KOPT-K1 (cell line): ENCODE measurements around the gene ZDHHC16.
A peak's percentile ranks its signal among the peaks of the same experiment; 100 is the strongest.

Source experiments
- H3K27ac ChIP-seq: fragments of 200-600 bp; sonication (generic); 2 replicates; pipeline ENCODE4 v1.5.1; 2016; ENCODE audit warnings: antibody characterized with exemption, mild to moderate bottlenecking, low read depth, low read length; ENCODE audit not compliant: poor library complexity, severe bottlenecking
- H3K36me3 ChIP-seq: fragments of 200-600 bp; sonication (generic); 2 replicates; pipeline ENCODE4 v1.5.1; 2017; ENCODE audit warnings: antibody characterized with exemption, mild to moderate bottlenecking, low read length, moderate library complexity; ENCODE audit not compliant: insufficient read depth
- H3K9me3 ChIP-seq: fragments of 200-600 bp; sonication (generic); 2 replicates; pipeline ENCODE4 v1.5.1; 2017; ENCODE audit warnings: antibody characterized with exemption, low read length, mild to moderate bottlenecking; ENCODE audit not compliant: insufficient read depth, poor library complexity, severe bottlenecking

The ZDHHC16 gene

DNA sequence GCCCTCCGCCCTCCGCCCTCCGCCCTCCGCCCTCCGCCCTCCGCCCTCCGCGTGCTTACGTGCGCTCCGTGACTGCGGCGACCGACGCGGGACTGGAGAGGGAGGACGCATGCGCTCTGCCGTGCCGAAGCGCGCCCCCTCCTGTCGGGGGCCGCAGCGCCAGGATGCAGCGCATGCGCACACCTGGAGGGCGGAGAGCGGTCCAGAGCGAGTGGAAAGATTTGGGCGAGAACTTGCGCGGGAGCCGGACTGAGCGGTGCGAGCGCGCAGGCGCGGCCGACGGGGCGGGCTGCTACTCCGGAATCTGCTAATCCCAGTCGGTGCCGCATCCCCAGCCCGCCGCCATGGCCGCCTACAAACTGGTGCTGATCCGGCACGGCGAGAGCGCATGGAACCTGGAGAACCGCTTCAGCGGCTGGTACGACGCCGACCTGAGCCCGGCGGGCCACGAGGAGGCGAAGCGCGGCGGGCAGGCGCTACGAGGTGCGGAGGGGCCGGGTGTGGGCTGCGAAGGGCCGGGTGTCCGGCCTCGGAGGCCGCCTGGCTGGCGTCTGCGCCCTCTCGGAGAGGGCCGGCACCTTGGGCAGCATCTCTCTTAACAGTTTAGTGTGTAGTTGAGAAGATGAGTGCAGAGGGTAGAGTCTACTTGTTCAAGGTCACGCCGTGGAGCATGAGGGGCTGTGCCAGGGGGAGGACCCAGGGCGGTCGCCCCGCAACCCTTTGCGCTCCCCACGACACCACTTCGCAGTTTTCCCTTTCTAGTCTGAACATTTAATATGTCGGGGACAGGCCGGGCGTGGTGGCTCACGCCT lies 19.8 kb upstream of the ZDHHC16 start, which contains the start of gene PGAM1:
Gene PGAM1 (plus strand): TSS at position 228 of the 812 bp plus-strand sequence. CDS start 117 bp downstream, at position 345.
- peaks cover 39% of the 10 kb centered on the region for H3K36me3 ChIP-seq
- no peaks in the 10 kb centered on the region for H3K9me3 ChIP-seq
- H3K27ac ChIP-seq: peak within 1 kb of the TSS; percentile 80

GRCh38 chr10:97426776-97427570 lies 19.0 kb upstream of the ZDHHC16 start:
- Histone ChIP-seq H3K36me3 (peaks cover 47% of the 10 kb centered on the region), H3K9me3 (no peaks in the 10 kb centered on the region), H3K27ac (peak overlapping the region; percentile 80)

GRCh38 chr10:97427571-97428179 lies 18.3 kb upstream of the ZDHHC16 start:
- peaks cover 51% of the 10 kb centered on the region for H3K36me3 ChIP-seq
- peak overlapping the region; percentile 80 for H3K27ac ChIP-seq
- no peaks in the 10 kb centered on the region for H3K9me3 ChIP-seq

DNA sequence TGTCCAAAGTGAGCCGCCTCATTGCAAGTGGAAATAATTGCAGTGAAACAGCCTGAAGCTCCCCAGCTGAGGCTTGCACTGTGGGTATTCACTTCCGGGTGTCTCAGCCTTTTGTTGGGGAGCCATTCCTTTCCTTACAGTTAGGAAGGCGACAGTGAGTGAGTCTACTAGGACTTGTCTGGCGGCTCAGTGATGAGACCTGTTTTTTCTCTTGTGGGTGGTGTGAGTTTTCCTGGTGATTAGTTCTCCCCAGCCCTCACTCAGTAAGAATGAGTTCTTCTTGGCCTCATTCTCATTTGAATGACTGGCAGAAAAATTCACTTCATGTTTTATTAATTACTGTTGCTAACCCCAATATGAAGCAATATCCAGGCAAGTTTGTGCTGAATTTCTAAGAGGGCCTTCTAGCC lies 17.4 kb upstream of the ZDHHC16 start:
- H3K36me3 ChIP-seq: peaks cover 56% of the 10 kb centered on the region
- H3K27ac ChIP-seq: peak overlapping the region; percentile 80

GRCh38 chr10:97434055-97434454 lies 11.9 kb upstream of the ZDHHC16 start:
- Histone ChIP-seq H3K36me3 (peaks cover 93% of the 10 kb centered on the region), H3K27ac (no peak overlapping the region), H3K9me3 (no peaks in the 10 kb centered on the region)

More for the DNA sequence above, 17.4 kb upstream of the ZDHHC16 start:
- no peaks in the 10 kb centered on the region for H3K9me3 ChIP-seq

DNA sequence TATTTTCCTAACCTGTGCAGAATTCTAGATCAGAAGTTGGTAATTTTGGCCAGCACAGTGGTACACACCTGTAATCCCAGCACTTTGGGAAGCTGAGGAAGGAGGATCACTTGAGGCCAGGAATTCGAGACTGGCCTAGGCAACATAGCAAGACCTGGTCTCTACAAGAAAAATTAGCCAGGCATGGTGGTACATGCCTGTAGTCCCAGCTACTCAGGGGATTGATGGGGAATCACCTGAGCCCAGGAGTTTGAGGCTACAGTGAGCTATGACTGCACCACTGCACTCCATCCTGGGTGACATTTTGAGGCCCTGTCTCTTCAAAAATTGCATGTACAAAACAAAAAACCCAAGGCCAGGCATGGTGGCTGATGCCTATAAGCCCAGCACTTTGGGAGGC lies 11.4 kb upstream of the ZDHHC16 start:
- H3K27ac ChIP-seq: no peak overlapping the region
- peaks cover 93% of the 10 kb centered on the region for H3K36me3 ChIP-seq

DNA sequence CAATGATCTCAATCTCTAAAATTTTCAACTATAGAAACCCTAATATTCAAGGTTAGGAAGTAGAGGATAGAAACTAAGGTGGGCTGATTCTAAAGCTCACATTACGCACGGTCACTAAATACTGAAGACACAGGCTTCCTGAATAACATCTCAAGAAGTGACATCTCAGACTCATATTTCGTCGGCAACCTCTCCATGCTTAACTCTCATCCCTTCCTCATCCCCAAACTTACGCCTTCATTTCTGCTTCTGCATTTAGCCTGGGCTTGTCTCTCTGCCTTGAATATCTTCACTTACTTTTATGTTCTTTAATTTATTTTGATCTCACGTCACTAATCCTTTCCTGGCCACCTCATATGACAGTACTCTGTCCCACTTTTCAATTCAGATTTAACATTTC lies 10.8 kb upstream of the ZDHHC16 start:
- no peaks in the 10 kb centered on the region for H3K9me3 ChIP-seq
- peaks cover 91% of the 10 kb centered on the region for H3K36me3 ChIP-seq
- H3K27ac ChIP-seq: no peak overlapping the region

More for the DNA sequence above, 11.4 kb upstream of the ZDHHC16 start:
- no peaks in the 10 kb centered on the region for H3K9me3 ChIP-seq

GRCh38 chr10:97442277-97442676 lies 3.7 kb upstream of the ZDHHC16 start:
- Histone ChIP-seq H3K36me3 (peaks cover 69% of the 10 kb centered on the region), H3K9me3 (no peaks in the 10 kb centered on the region), H3K27ac (no peak overlapping the region)

- Histone ChIP-seq H3K36me3 (peaks cover 55% of the 10 kb centered on the region), H3K27ac (no peak overlapping the region), H3K9me3 (no peaks in the 10 kb centered on the region)
Measured at GRCh38 chr10:97444212-97444611, 1.8 kb upstream of the ZDHHC16 start.

- Histone ChIP-seq H3K9me3 (no peaks in the 10 kb centered on the region), H3K36me3 (peaks cover 50% of the 10 kb centered on the region), H3K27ac (peak overlapping the region; percentile 57)
Measured at GRCh38 chr10:97445357-97445721, 636 bp upstream of the ZDHHC16 start.

DNA sequence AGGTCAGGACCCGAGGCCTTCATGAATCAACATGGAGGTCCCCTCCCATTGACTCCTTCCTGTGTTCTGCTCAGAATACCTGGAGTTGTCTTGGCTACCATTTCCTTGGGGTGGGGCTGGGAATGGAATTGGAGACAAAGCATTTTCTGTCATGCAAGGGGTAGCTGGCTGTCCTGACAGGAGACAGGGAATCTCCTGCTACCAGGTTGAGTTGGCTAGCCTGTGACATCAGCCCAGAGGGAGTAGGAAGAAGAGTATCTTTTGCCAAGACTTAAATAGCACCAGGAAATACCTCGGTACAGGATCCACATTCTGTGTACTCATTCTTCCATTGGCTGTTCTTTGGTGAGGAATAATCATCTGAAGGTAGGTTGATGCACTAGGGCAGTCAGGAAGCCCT lies 4.9 kb downstream of the ZDHHC16 start:
- no peak overlapping the region for H3K27ac ChIP-seq
- H3K9me3 ChIP-seq: no peaks in the 10 kb centered on the region
- H3K36me3 ChIP-seq: peaks cover 65% of the 10 kb centered on the region

DNA sequence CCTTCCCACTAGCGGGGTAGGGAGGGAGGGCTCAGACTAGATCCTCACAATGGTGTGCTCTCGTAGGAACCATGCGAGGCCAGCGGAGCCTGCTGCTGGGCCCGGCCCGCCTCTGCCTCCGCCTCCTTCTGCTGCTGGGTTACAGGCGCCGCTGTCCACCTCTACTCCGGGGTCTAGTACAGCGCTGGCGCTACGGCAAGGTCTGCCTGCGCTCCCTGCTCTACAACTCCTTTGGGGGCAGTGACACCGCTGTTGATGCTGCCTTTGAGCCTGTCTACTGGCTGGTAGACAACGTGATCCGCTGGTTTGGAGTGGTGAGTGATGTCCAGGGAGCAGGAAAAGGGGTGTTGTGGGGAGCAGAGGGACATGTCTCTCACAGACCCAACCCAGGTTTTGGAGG lies 5.6 kb downstream of the ZDHHC16 start:
- Histone ChIP-seq H3K27ac (no peak overlapping the region), H3K36me3 (peaks cover 72% of the 10 kb centered on the region), H3K9me3 (no peaks in the 10 kb centered on the region)

DNA sequence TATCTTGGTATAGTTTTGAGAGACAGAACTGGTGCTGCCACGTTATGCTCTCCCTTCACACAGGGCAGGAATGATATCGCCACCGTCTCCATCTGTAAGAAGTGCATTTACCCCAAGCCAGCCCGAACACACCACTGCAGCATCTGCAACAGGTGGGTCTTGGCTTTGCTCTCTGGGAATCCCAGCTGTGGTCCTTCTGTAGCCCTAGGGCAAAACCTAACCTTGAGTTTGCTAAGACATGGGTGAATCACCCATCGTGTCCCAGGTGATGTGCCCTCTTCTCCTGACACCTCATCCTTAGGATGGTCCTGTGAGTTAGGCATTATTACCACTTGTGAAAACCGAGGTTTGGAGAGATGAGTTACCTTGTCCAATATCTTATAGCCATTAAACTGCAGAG lies 6.4 kb downstream of the ZDHHC16 start:
- no peak overlapping the region for H3K27ac ChIP-seq
- peaks cover 80% of the 10 kb centered on the region for H3K36me3 ChIP-seq
- H3K9me3 ChIP-seq: no peaks in the 10 kb centered on the region

GRCh38 chr10:97454330-97455036 lies 8.5 kb downstream of the ZDHHC16 start:
- Histone ChIP-seq H3K9me3 (no peaks in the 10 kb centered on the region), H3K27ac (no peak overlapping the region), H3K36me3 (peaks cover 95% of the 10 kb centered on the region)
